Stimulated activated CD4-positive, alpha-beta T cell treated with anti-CD3 and anti-CD28 coated beads, Interleukin-2, amount 100 ng/mL, for 4 hours (primary cell): ENCODE data around the gene EPYC.
"Not testable (repeated sequence)": the region's sequence is repeated elsewhere in the genome, so short reads cannot be mapped to it uniquely, and the experiment has no call there.

Source experiments
- DNase-seq: peaks from one replicate; pipeline ENCODE4 v3.0.0-alpha.2; 2020; ENCODE audit warnings: low read depth

Gene EPYC

GRCh38 chr12:90990611-90991010 lies 14.2 kb downstream of the EPYC start:
- DNase-seq, result no peak

DNA sequence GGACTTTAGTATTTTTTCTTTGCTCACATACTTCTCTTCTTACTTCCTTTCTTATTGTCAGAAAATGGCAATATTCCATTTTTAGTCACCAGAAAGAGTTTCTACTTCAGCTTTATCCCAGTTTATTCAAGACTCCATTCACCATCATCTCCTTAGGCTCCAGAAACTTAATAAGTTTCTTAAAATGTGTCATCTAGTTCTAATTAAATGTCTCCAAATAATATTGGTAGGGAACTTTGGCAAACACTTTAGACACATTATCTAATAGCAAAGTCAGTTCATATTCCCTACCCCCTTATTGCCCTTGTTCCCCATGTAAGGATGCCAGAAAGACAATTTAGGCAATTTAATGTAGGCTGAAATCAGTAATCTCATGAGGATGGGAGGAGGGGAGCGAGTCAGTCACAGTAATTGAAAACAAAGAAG lies 15.1 kb downstream of the EPYC start:
- DNase-seq, result no peak

DNA sequence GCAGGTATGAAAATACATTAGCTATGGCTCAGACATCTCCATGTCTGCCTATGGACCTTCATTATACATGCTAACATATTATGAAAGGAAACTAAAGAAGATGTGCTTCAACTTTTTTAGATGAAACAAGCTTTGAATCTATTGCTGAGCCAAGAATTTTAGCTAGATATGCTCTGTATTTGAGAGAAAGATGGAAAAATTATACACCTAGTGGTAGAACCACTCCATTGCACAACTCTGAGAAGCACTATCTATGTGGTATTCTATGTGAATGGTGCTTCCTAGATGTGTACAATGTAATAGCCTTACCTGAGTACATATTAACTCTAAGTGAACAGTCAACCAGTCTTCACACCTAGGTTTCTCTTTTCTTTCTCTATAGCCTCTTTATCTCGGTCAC lies 17.3 kb downstream of the EPYC start:
- DNase-seq, result no peak

GRCh38 chr12:90987101-90987500 lies 17.7 kb downstream of the EPYC start:
- DNase-seq, result no peak

DNA sequence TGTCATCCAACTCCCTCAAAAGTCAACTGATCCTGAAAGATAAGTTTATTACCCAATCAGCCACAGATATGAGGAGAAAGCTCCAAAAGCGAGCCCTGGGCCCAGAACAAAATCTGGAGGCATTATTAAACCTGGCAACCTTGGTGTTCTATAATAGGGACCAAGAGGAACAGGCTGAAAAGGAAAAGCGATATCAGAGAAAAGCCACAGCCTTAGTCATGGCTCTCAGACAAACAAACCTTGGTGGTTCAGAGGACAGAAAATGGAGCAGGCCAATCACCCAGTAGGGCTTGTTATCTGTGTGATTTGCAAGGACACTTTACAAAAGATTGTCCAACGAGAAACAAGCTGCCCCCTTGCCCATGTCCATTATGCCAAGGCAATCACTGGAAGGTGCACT lies 19.4 kb downstream of the EPYC start:
- DNase-seq, result not testable (repeated sequence)

- no peak for DNase-seq
Measured at GRCh38 chr12:90984114-90984513, 20.7 kb downstream of the EPYC start.

DNA sequence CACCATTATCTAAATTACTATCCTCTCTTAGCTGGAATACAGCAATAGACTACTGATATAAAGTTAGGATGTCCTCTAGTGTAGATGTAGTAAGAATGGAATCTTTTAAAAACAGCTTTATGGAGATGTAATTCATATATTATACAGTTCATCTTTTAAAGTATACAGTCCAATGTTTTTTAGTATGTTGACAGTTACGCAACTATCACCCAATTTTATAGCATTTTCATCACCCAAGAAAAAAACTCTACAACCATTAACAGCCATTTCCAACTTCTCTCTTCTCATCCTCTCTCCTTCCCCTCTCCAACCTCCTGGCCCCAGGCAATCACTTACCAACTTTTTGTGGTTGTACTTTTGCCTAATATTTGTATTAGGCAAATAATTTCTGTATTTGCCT lies 22.6 kb downstream of the EPYC start:
- DNase-seq, result no peak

DNA sequence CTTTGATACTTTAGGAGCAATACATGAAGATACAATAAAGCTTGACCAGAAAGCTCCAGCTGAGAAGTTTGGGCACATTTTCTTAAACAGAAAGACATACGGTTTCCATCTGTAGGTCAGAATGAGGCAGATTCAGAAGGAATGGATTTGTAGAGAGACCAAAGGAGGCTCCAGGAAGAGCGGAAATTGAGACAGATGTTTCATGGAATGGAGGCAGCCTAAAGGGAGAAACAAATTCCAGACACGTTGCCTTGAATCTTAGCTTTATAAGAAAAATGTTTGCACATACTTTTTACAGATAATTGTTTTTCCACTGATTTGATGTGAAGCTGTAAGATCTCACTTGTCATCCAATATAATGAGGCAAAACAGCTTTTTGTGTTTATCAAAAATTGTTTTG lies 24.8 kb downstream of the EPYC start:
- no peak for DNase-seq

- DNase-seq, result no peak
Measured at GRCh38 chr12:90979019-90979418, 25.8 kb downstream of the EPYC start.

DNA sequence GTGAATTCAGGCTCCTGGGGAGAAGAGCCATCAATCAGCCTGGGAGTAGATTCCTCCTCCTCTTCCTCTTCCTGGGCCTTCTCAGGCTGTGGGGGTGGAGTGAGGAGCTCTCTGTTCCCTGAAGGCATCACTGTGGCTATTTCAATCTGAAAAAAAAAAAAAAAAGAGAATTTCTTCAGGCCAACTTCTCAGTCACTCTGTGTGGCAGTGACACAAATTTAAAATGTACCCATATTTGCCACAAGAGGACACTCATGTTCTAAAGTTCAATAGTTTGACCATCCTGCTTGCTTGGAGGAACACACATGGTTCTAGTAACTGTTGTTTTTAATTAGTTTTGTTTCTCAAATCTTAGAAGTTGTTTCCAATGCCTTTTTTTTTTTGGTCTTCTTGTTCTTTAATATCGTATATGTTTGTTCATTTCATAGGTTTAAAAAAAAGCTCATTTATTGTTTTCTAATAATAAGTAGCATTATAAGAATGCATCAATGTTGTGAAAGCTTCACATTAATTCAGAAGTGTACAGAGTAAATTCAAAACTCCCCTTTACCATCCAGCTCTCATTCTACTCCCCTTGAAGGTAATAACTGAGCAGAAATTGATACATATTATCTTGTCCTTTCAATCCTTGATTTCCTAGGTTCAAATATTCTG lies 26.5 kb downstream of the EPYC start:
- DNase-seq, result no peak

DNA sequence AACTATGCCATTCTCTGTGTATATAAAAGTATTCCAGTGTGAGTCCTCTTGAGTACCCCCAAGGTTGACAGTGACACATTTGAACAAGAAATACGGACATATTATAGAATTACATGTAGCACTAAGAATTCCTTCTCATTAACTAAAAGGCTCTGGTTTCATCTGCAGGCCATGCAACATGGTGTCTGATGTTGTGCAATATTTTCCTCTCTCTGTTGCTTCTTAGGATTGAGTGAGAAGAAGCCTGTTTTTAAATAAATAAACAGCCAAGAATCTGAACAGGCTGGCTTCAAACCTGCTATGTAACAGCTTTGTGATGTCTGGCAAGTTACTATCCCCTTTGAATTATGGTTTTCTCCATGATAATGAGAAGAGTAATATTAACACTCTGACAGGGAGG lies 27.5 kb downstream of the EPYC start:
- no peak for DNase-seq

- DNase-seq, result no peak
Measured at GRCh38 chr12:90974286-90974685, 30.5 kb downstream of the EPYC start.

- DNase-seq, result no peak
Measured at GRCh38 chr12:90972226-90972625, 32.5 kb downstream of the EPYC start.

GRCh38 chr12:90970911-90971310 lies 33.9 kb downstream of the EPYC start:
- no peak for DNase-seq

GRCh38 chr12:90970471-90970870 lies 34.3 kb downstream of the EPYC start:
- DNase-seq, result no peak

GRCh38 chr12:90969851-90970250 lies 34.9 kb downstream of the EPYC start:
- DNase-seq, result no peak

- DNase-seq, result no peak
Measured at GRCh38 chr12:90969346-90969745, 35.4 kb downstream of the EPYC start.

DNA sequence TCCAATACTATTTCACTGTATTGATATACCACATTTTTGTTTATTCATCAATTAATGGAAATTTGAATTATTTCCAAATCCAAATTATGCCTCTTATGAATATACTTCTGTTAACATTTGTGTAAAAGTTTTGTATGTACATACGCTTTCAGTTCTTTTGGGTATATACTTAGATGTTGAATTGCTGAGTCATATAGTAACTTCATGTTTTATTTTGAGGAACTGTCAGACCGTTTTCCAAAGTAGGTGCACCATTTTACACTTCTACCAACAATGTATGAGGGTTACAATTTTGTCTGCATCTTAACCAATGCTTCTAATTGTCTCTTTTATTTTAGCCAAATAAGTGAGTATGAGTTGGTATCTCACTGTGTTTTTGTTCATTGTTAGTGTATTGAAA lies 39.6 kb downstream of the EPYC start:
- DNase-seq, result no peak

- DNase-seq, result no peak
Measured at GRCh38 chr12:90964616-90965015, 40.2 kb downstream of the EPYC start.

GRCh38 chr12:90963946-90964345 lies 40.8 kb downstream of the EPYC start:
- no peak for DNase-seq

GRCh38 chr12:90961154-90961553 lies 43.6 kb downstream of the EPYC start:
- no peak for DNase-seq

DNA sequence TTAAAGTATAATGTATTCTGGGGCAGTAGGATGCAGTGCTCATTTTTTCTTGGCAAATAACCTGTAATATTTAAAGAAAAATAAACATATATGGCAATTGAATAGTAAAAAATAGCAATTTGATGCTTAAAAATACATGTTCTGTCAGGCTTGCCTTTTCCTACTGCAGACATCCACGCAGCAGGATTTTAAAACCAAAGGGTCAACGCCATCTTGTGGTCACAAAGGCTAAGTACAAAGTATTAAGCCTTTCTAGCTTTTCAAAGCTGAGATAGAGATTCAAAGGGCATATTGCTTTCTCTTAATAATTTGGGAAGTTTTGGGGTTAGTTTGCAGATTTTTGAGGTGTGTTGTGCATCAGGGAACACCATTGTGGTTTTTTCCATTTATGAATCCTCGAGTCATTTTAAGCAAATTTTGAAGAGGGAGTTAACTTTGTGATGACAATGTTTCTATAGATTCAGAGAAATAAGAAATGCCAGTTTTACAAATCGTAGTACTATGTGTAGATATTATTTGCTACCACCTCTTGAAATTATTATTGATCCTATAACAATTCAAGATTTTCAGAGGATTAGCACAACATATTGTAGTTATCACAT lies 45.1 kb downstream of the EPYC start:
- no peak for DNase-seq

GRCh38 chr12:90959032-90959431 lies 45.7 kb downstream of the EPYC start:
- DNase-seq, result no peak

- no peak for DNase-seq
Measured at GRCh38 chr12:90958347-90958746, 46.4 kb downstream of the EPYC start.
